OCI-LY7 (cell line): Measurements from ENCODE around the gene ADGRF1. TPM values are rescaled to one million over a fixed set of nuclear protein-coding genes. Genes with fewer than 3 reads are reported as not detected.

Source experiments
- BruUV-seq: library from RNA; stranded (reverse); fragments of 400-500 nt; replicated peaks from 2 replicates; lab custom pipeline; 2021; lab: Mats Ljungman, UMichigan
- CTCF ChIA-PET: fragments of 300-600 bp; sonication (Branson Sonifier 250); formaldehyde crosslinking; loops from one replicate; lab custom pipeline; 2022; ENCODE audit warnings: antibody characterized with exemption; ENCODE audit not compliant: unreplicated experiment; lab: Charles Lee
- POLR2A ChIA-PET: fragments of 300-600 bp; sonication (Branson Sonifier 250); formaldehyde crosslinking; loops from one replicate; lab custom pipeline; 2022; ENCODE audit warnings: antibody characterized with exemption; lab: Charles Lee
- DNase-seq: peaks from one replicate; pipeline ENCODE4 v3.0.0-alpha.2; 2015; ENCODE audit warnings: low spot score
- H2AFZ ChIP-seq: fragments of 200-600 bp; sonication (generic), shearing (Covaris generic); 2 replicates; pipeline ENCODE4 v1.6.1; 2014; ENCODE audit warnings: mild to moderate bottlenecking, antibody characterized with exemption, low read length, moderate library complexity
- H3K27ac ChIP-seq: fragments of 200-600 bp; sonication (generic); 2 replicates; pipeline ENCODE4 v1.5.1; 2014; ENCODE audit warnings: mixed run types, low read depth, mild to moderate bottlenecking, moderate library complexity, low read length, inconsistent platforms; ENCODE audit not compliant: poor library complexity, severe bottlenecking
- H3K36me3 ChIP-seq: fragments of 200-600 bp; sonication (generic); 2 replicates; pipeline ENCODE4 v1.6.1; 2014; ENCODE audit warnings: mild to moderate bottlenecking, antibody characterized with exemption, low read length, moderate library complexity, mixed read lengths; ENCODE audit not compliant: insufficient read depth
- H3K4me1 ChIP-seq: fragments of 200-600 bp; sonication (generic); 2 replicates; pipeline ENCODE4 v1.5.1; 2014; ENCODE audit warnings: mild to moderate bottlenecking, low read length; ENCODE audit not compliant: insufficient read depth, poor library complexity, severe bottlenecking
- H3K4me2 ChIP-seq: fragments of 200-600 bp; sonication (generic); 2 replicates; pipeline ENCODE4 v1.6.1; 2014; ENCODE audit warnings: mild to moderate bottlenecking, low read length
- H3K4me3 ChIP-seq: fragments of 200-600 bp; sonication (generic); 2 replicates; pipeline ENCODE4 v1.5.1; 2014; ENCODE audit warnings: mild to moderate bottlenecking, low read depth, low read length; ENCODE audit not compliant: poor library complexity, severe bottlenecking
- H3K79me2 ChIP-seq: fragments of 200-600 bp; sonication (generic); 2 replicates; pipeline ENCODE4 v1.6.1; 2016; ENCODE audit warnings: low read depth, mild to moderate bottlenecking, low read length, moderate library complexity, mixed read lengths; ENCODE audit not compliant: insufficient read depth
- H3K9me2 ChIP-seq: fragments of 200-600 bp; sonication (generic); 2 replicates; pipeline ENCODE4 v1.6.1; 2016; ENCODE audit warnings: mild to moderate bottlenecking, low read length, mixed read lengths; ENCODE audit not compliant: insufficient read depth
- H3K9me3 ChIP-seq: fragments of 200-600 bp; sonication (generic); 2 replicates; pipeline ENCODE4 v1.6.1; 2014; ENCODE audit warnings: mild to moderate bottlenecking, mixed run types, low read length, mixed read lengths
- H4K20me1 ChIP-seq: fragments of 200-600 bp; sonication (generic); 2 replicates; pipeline ENCODE4 v1.6.1; 2014; ENCODE audit warnings: mild to moderate bottlenecking, antibody characterized with exemption, low read length, moderate library complexity, mixed read lengths; ENCODE audit not compliant: insufficient read depth
- EZH2phosphoT487 ChIP-seq: fragments of 200-600 bp; sonication (generic); IDR thresholded peaks from 2 replicates; pipeline ENCODE4 v1.6.1; 2018; ENCODE audit warnings: low read depth, borderline replicate concordance, mild to moderate bottlenecking, mixed run types, antibody characterized with exemption, low read length, moderate library complexity, mixed read lengths
- intact Hi-C: fragments of 100-400 bp; cut with micrococcal nuclease; formaldehyde crosslinking; loops from one replicate; pipeline ENCODE4 v1.10.0; 2022; ENCODE audit not compliant: unreplicated experiment
- total RNA-seq, 2 experiments: library from RNA; depleted of rRNA in 1 of 2; stranded (reverse); fragments of >200 nt in 1 of 2; shearing (Covaris generic) in 1 of 2; gene quantifications; 2 replicates each; pipeline ENCODE4 v1.2.3, GENCODE V29; 2014 to 2022
- TF ChIP-seq, protein P1 (sequence below): fragments of 200-600 bp; sonication (generic); conservative IDR thresholded peaks from 2 replicates; pipeline ENCODE4 v1.5.1; 2014; ENCODE audit warnings: mild to moderate bottlenecking, antibody characterized with exemption, low read length, moderate library complexity, mixed read lengths

The ADGRF1 gene
- total RNA-seq, 2 experiments from 2014 or later, result not detected

DNA sequence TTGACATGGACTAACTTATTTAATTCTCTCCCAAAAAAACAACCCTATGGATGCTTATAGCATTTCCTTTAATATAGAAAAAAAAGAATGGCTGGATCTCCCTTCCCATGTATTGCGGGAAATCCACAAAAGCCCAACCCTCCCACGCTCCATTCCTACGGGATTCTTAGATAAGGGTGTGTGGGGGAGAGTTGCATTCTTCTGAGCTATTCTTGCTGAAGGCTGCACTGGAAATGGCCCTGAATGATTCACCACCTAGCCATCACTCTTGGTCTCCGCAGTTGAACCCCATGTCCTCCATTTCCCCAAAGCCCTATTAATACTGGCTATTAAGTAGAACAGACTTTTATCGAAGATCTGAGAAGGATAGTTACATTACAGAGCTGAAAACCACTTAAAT, 78.5 kb downstream of the ADGRF1 start:
- DNase-seq, result no peak
- ChIA-PET POLR2A (interaction anchor here (0.5 kb wide), 1 partner anchor 202 kb away, joined by 4 read pairs; no protein-coding TSS in a partner anchor), CTCF (no interaction called here)
- Histone ChIP-seq H3K36me3 (no peaks in the 10 kb centered on the region), H3K4me1 (no peaks in the 10 kb centered on the region), H3K79me2 (no peaks in the 10 kb centered on the region), H4K20me1 (no peaks in the 10 kb centered on the region), H3K9me3 (no peaks in the 10 kb centered on the region), H3K9me2 (no peaks in the 10 kb centered on the region), H3K4me3 (no peak overlapping the region), H2AFZ (no peak overlapping the region), H3K4me2 (no peak overlapping the region), H3K27ac (no peak overlapping the region)
- TF ChIP-seq, protein P1, sequence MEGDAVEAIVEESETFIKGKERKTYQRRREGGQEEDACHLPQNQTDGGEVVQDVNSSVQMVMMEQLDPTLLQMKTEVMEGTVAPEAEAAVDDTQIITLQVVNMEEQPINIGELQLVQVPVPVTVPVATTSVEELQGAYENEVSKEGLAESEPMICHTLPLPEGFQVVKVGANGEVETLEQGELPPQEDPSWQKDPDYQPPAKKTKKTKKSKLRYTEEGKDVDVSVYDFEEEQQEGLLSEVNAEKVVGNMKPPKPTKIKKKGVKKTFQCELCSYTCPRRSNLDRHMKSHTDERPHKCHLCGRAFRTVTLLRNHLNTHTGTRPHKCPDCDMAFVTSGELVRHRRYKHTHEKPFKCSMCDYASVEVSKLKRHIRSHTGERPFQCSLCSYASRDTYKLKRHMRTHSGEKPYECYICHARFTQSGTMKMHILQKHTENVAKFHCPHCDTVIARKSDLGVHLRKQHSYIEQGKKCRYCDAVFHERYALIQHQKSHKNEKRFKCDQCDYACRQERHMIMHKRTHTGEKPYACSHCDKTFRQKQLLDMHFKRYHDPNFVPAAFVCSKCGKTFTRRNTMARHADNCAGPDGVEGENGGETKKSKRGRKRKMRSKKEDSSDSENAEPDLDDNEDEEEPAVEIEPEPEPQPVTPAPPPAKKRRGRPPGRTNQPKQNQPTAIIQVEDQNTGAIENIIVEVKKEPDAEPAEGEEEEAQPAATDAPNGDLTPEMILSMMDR, result no peak
- no peak for TF ChIP-seq EZH2phosphoT487
- intact Hi-C loops, result no loop called here
- BruUV-seq, result no TSS peak

DNA sequence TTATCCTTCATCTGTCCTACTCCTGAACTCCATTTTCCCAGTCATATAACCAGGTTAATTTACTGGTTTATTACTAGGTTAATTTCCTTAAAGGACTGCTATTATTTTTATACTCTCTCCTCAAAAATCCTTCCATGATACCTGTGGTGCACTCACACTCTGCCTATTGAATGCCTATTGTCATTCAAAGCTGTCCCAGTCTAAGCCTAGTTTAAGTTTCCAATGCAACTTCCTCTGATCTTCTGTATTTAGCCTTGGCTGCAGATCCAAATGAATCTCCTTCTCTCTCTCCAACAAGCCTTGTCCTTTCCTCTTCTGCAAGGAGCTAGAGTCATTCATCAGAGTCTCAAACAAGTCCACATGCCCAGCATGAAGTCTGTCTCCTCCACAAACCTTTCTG, 79.1 kb downstream of the ADGRF1 start:
- CTCF ChIA-PET, result no interaction called here
- Histone ChIP-seq H3K4me1 (no peaks in the 10 kb centered on the region), H3K9me2 (no peaks in the 10 kb centered on the region), H2AFZ (no peak overlapping the region), H3K4me3 (no peak overlapping the region), H3K9me3 (no peaks in the 10 kb centered on the region), H4K20me1 (no peaks in the 10 kb centered on the region), H3K79me2 (no peaks in the 10 kb centered on the region), H3K27ac (no peak overlapping the region), H3K4me2 (no peak overlapping the region), H3K36me3 (no peaks in the 10 kb centered on the region)
- intact Hi-C loops, result no loop called here
- no peak for DNase-seq
- POLR2A ChIA-PET, result no interaction called here
- BruUV-seq, result no TSS peak
- no peak for TF ChIP-seq EZH2phosphoT487
- TF ChIP-seq, protein P1, result no peak

DNA sequence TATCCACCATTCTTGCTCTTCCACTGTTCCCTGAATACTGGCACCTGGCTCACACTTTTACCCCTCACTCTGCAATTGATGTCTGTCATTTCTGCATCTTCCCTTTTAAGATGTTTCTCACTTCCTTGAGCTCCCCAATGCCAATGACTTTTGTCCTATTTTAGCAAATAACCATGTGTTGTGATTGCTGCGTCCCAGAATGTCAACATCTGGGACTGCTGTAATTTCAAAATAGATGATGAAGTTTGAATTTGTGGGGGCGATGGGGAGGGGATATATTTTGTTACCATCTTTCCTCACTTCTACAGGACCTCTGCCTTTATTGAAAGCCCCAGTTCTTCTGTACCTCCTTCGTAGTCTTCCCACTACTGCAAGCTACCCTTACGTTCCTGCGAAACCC, 80.4 kb downstream of the ADGRF1 start:
- no peaks in the 10 kb centered on the region for H3K36me3 ChIP-seq
- intact Hi-C loops, result no loop called here
- no peak for DNase-seq
- H4K20me1 ChIP-seq, result no peaks in the 10 kb centered on the region
- H3K4me1 ChIP-seq, result no peaks in the 10 kb centered on the region
- CTCF ChIA-PET, result no interaction called here
- no peak overlapping the region for H3K27ac ChIP-seq
- no TSS peak for BruUV-seq
- TF ChIP-seq, protein P1, result no peak
- TF ChIP-seq EZH2phosphoT487, result no peak
- no peaks in the 10 kb centered on the region for H3K9me3 ChIP-seq
- no peaks in the 10 kb centered on the region for H3K79me2 ChIP-seq
- no peak overlapping the region for H3K4me3 ChIP-seq
- H2AFZ ChIP-seq, result no peak overlapping the region
- H3K4me2 ChIP-seq, result no peak overlapping the region
- POLR2A ChIA-PET, result no interaction called here
- H3K9me2 ChIP-seq, result no peaks in the 10 kb centered on the region
